Measurements from ENCODE around the gene PTPN7.

The PTPN7 gene

GRCh38 chr1:202165267-202165941 is 5.0 kb upstream of the PTPN7 start:
- no peak for DNase-seq

DNA sequence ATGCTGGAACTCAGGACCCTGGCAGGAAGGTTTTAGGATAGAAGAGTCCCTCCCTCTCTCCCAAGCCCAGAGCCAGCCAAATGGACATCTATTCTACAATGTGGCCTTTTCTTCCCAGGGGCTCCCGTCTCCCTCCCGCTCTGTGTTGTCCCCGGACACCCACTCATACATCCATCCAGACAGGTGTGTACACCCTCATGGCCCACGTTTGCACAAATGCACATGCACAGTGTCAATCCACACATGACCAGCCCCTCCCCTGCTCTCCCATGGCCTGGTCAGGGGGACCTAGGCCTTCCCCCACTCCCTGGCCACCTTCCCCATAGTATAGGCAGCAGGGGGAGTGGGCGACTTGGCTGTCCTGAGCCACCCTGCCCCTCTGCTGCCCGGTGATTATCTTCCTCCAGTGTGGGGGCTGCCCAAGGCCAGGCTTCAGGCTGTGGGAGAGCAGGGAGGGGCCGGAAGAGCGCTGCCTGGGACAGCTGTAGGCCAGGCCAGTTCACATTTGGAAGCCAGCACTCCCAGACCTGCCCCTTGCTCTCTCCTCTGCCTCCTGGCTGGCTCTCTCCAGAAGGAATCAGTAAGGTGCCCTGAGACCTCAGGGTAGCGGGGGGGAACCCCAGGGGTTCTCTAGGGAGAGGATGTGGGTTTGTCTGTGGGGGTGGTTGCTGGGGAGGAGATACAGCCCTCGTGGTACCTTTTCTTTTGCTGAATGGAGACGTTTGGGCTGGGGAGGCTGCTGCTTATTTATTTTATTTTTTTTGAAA is 4.1 kb upstream of the PTPN7 start:
- DNase-seq, result peak; percentile 83

- no peak for DNase-seq
Measured at GRCh38 chr1:202163281-202164270, 3.2 kb upstream of the PTPN7 start.

DNA sequence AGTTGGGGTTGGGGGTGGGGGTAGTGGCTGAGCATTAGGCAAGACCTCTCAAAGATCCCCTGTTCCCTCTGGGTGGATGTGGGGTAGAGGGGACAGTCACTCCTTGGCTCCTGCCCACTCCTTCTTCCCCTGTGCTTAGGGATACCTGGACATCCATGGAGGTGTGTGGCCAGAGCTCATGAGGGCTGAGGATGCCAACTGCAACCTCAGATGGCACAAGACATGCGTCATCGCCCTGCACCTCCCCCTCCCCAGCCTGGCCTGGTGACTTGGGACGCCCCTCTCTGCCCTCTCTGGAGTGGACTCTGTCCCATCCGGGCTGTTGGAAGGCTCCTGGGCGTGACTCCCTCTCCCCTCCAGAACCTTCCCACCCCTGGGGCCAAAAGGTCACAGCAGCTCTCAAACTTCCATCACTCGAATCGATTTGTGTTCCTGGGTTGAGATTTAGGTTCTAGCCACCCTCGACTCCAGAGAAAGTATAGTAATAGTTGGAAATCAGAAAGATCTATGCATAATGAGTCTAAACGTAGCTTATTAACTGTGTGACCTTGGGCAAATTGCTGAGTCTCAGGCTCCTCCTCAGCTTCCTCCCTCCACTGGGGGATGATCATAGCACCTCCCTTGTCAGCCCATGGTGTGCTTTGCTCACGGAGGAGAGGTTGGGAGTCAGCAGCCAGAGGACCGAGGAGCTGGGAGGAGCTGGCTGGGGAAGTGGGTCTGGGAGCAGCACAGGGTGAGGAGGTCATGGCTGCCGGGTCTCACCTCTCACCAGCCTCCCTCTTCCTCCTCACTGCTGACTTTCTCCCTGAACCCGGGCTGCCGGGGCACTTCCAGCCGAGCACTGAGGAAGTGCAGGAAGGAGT is 2.2 kb upstream of the PTPN7 start:
- peak; percentile 36 for DNase-seq

DNA sequence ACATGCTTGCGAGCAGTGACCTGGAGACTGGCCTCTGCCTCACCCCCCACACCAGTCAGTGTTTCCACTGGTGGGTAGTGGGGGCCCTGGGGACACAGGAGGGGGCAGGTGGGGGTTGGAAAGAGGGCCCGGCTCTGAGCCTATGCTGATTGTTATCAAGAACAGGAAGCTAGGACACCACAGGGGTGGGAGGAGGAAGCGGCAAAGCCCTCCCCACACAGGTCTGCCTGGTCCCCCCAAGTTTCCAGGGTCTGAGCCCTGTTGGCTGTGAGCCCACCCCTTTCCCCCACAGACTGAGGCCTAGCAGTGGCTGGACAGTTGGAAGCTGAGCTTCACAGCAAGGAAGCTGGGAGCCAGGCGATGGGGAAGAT is 1.6 kb upstream of the PTPN7 start:
- peak; percentile 41 for DNase-seq

DNA sequence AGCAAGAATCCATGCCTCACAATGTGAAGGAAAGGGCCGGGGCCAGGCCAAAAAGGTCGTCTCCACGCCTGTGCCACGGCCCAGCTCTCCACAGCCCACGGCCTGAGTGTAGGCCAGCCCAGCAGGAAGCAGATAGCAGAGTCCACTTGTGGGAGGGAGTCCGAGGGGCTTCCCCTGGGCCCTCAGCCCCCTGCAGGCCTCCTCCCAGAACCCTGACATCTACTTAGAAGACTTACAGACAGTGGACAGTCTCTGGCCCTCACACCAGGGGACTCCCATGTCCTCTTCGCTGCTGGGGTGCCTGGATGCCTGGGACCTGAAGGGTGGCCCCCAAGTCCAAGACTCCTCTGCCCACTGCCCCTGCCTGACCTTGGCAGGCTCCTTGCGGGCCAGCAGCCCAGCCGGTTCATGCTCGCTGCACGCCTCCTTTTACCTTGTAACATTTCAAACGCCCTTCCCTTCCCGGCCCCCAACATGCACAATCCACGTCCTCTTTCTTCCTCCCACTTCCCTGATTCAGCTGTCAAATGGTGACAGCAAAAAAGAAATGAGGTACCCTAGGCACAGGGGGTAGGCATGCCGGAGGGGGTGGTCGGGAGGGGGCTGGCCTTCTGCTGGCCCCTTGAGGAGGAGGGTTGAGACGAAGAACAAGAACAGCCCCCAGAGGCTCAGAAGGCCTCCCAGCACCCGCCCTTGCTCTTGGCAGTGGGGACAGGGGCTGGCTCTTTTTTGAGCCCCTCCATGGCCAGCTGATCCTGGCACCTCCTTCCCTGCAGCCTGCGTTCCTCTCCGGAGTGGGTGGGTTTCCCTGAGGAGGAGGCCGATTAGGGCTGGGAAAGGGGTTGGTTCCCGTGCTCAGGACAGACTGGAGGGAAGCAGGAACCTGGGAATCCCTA is 997 bp upstream of the PTPN7 start:
- no peak for DNase-seq

DNA sequence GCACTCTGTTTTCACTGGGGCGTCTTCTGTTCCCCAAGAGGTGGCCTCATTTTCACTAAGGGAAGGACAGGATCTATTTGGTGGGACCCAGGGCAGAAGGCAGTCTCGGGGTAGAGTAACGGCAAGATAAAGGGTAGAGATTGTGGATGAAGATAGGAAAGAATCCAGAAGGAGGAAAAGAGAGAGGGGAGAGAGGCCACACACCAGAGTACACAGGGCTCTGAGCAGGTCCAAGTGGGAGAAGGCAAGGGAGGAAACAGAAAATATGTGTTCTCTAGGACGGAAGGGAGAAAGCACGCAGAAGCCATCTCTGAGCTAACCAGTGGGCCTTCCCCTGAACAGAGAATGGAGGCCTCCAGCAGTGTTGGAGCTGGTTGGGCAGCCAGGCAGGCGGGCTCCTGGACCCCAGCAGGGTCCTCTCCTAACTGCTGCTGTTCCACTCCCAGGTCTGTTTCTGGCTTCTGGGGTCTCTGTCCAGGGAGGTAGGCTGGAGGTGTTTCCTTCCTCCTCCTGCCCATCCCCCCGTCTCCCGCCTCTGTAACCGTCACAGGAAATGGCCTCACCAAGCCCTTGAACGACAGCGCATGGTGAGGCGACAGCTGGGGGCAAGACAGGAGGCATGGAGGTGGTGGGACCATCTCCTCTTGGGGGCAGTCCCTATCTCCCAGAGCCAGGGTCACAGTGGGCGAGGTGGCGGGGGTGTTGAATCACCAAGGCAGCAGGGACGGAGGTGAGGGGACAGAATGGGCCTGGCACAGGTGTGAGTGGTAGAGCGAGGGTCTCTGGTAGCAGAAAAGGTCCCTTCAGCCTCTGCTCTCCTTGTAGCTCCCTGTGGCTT is 649 bp downstream of the PTPN7 start:
- peak; percentile 54 for DNase-seq

GRCh38 chr1:202158810-202159533 is 1.4 kb downstream of the PTPN7 start:
- no peak for DNase-seq

GRCh38 chr1:202157945-202158344 is 2.5 kb downstream of the PTPN7 start:
- DNase-seq, result no peak

DNA sequence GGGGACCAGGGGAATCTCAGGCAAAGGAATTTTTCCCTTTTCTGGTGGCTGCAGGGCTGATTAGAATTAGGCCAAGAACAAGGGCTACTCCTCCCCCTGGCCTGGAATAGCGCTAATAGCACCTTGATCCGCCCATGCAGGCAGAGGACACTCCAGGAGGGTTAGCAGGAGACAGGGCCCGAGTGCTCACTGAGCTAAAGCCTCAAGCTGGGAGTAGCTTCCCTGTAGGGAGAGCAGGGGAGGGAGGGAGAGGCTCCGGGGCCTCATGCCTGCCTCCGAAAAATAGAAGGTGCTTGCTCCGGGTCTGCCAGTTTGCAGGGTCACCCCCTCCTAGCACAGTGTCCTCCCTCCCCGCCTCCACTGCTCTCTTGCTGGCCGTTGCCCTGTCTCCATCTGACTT is 3.8 kb downstream of the PTPN7 start:
- DNase-seq, result no peak

DNA sequence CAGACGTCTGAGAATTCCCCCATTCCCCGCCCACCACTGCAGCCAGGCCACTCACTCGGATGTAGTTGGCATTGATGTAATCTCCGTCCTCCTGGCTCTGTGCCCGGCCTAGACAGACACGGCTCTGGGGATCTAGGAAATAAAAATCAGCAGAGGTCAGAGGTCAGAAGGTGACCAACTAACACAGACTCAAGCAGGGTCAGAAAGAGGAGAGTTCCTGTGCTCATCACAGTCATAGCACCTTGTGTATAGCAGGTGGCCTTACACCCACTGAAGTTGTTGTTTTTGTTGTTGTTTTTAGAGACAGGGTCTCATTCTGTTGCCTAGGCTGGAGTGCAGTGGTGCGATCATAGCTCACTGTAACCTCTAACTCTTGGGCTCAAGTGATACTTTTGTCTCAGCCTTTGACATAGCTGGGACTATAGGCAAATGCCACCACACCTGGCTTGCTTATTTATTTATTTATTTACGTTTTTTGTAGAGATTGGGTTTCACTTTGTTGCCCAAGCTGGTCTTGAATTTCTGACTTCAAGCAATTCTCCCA is 4.9 kb downstream of the PTPN7 start:
- DNase-seq, result no peak

GRCh38 chr1:202154766-202155477 is 5.5 kb downstream of the PTPN7 start:
- DNase-seq, result peak; percentile 63

DNA sequence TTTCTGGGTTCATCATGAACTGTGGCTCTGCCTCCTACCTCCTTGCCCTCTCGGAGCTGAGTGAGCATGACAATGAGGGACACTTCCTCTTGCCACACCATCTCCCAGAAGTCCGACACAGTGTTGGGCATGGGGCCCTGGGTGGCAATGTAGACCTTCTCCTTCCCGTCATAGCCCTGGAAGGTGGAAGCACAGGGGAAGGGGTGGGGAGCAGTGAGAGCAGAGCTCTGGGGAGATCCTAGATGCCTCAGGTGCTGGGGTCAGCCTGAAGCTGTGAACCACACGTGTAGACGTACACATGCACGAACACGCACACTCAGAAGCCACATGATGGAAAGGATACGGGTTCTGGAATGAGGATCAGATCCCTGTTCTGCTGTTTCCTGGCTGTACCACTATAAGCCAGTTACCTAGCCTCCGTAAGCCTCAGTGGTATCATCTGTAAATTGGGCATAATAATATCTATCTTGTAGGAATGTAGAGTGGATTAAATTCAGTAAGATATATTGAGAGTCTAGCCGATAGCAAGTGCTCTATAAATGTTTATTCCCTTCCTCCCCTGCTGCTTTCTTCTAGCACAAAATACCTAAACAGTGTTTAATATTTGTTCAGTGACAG is 6.1 kb downstream of the PTPN7 start:
- no peak for DNase-seq

- DNase-seq, result no peak
Measured at GRCh38 chr1:202153284-202153683, 7.1 kb downstream of the PTPN7 start.

DNA sequence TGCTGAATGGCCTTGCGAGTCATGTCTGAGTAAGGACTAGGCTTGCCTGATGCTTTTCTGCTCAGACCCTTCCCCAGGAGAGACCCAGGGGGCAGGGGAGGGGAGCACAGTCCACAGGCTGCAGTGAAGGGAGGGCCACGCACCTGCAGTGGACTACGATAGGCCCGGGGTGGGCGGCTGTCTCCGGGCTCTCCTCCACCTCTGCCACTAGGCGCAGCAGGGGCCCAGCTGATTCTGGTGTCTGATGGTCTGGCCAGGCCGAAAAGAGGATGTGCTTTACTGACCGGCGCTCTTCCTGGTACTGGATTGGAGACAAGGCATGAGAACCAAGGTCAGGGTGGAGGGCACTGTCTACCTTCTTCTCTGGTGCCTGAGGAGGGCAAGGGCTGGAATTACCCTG is 8.0 kb downstream of the PTPN7 start:
- DNase-seq, result no peak

GRCh38 chr1:202151045-202151444 is 9.4 kb downstream of the PTPN7 start:
- DNase-seq, result no peak

GRCh38 chr1:202150602-202151001 is 9.8 kb downstream of the PTPN7 start:
- no peak for DNase-seq

GRCh38 chr1:202150187-202150586 is 10.2 kb downstream of the PTPN7 start:
- no peak for DNase-seq

Measured in CD4-positive, alpha-beta T cell treated with Interleukin-4 for 4 hours (primary cell).